H1 (cell line): Measurements from ENCODE around the gene TBC1D20. TPM values are rescaled to one million over a fixed set of nuclear protein-coding genes. Genes with fewer than 3 reads are reported as not detected.

Experiments used
- CTCF ChIA-PET: fragments of 300-600 bp; sonication (Branson Sonifier 250); formaldehyde crosslinking; loops from one replicate; lab custom pipeline; 2021; ENCODE audit not compliant: partially characterized antibody; lab: Charles Lee
- POLR2A ChIA-PET: fragments of 300-600 bp; sonication (Branson Sonifier 250); formaldehyde crosslinking; loops from one replicate; lab custom pipeline; 2021; ENCODE audit warnings: inconsistent platforms; ENCODE audit not compliant: partially characterized antibody; lab: Charles Lee
- DNase-seq, 2 experiments: peaks; one replicate each; pipeline versions ENCODE4 v3.0.0 to v3.0.0-alpha.2; 2010 to 2022; ENCODE audit warnings: low spot score in 2 of 2, low read depth in 1 of 2, mixed read lengths in 1 of 2
- FAIRE-seq: peaks from 2 replicates; lab custom pipeline; 2011; peaks lifted over from hg19 to GRCh38; lab: Jason Lieb, UNC
- H2AFZ ChIP-seq: 2 replicates; pipeline ENCODE4 v1.8.1; 2012; ENCODE audit warnings: low read length, inconsistent platforms
- H2AK5ac ChIP-seq: 2 replicates; pipeline ENCODE4 v1.6.1; 2013; ENCODE audit warnings: low read depth, low read length
- H2BK120ac ChIP-seq: replicated peaks from 2 replicates; pipeline ENCODE3; 2013; ENCODE audit warnings: low read depth, low read length, inconsistent platforms
- H2BK12ac ChIP-seq: 2 replicates; pipeline ENCODE4 v1.6.1; 2013; ENCODE audit warnings: low read depth, low read length
- H2BK15ac ChIP-seq: 2 replicates; pipeline ENCODE4 v1.6.1; 2013; ENCODE audit warnings: low read length
- H2BK20ac ChIP-seq: 2 replicates; pipeline ENCODE4 v1.6.1; 2013; ENCODE audit warnings: low read length
- H2BK5ac ChIP-seq: 2 replicates; pipeline ENCODE4 v1.6.1; 2013; ENCODE audit warnings: low read depth, low read length
- H3K14ac ChIP-seq: 2 replicates; pipeline ENCODE4 v1.6.1; 2013; ENCODE audit warnings: inconsistent platforms; ENCODE audit not compliant: insufficient read length
- H3K18ac ChIP-seq: 2 replicates; pipeline ENCODE4 v1.6.1; 2013; ENCODE audit warnings: low read length; ENCODE audit errors: extremely low read depth
- H3K23ac ChIP-seq: 2 replicates; pipeline ENCODE4 v1.6.1; 2013; ENCODE audit warnings: inconsistent platforms; ENCODE audit not compliant: insufficient read length
- H3K23me2 ChIP-seq: 2 replicates; pipeline ENCODE4 v1.6.1; 2013; ENCODE audit warnings: low read depth, low read length
- H3K27ac ChIP-seq: 2 replicates; pipeline ENCODE4 v1.6.1; 2011; ENCODE audit warnings: low read depth, low read length, inconsistent platforms
- H3K27me3 ChIP-seq, 4 experiments: replicated peaks in 1 of 4; 1 replicate in 1 of 4; 2 replicates in 3 of 4; pipeline versions ENCODE4 v1.6.1 to v1.8.1; 2011 to 2013; ENCODE audit warnings: low read length in 3 of 4, mild to moderate bottlenecking in 3 of 4, inconsistent platforms in 2 of 4, mixed read lengths in 2 of 4, moderate library complexity in 1 of 4; ENCODE audit not compliant: control insufficient read depth in 3 of 4, insufficient read depth in 3 of 4; ENCODE audit errors: extremely low read depth in 1 of 4
- H3K36me3 ChIP-seq, 4 experiments: 2 replicates each; pipeline versions ENCODE4 v1.6.1 to v1.8.1; 2011 to 2013; ENCODE audit warnings: mild to moderate bottlenecking in 4 of 4, low read length in 3 of 4, moderate library complexity in 2 of 4, control low read depth in 1 of 4, inconsistent platforms in 1 of 4; ENCODE audit not compliant: insufficient read depth in 4 of 4, control insufficient read depth in 2 of 4
- H3K4ac ChIP-seq: replicated peaks from 2 replicates; pipeline ENCODE3; 2013; ENCODE audit warnings: low read length, low read depth, mixed read lengths, inconsistent platforms; ENCODE audit not compliant: insufficient read length
- H3K4me1 ChIP-seq, 4 experiments: replicated peaks in 1 of 4; 1 replicate in 1 of 4; 2 replicates in 3 of 4; pipeline versions ENCODE4 v1.6.1 to v1.8.1; 2011 to 2013; ENCODE audit warnings: low read length in 3 of 4, inconsistent platforms in 2 of 4, mixed read lengths in 1 of 4; ENCODE audit not compliant: insufficient read depth in 4 of 4, control insufficient read depth in 3 of 4
- H3K4me2 ChIP-seq, 2 experiments: 2 replicates each; pipeline versions ENCODE4 v1.6.1 to v1.8.1; 2011 to 2013; ENCODE audit warnings: low read depth in 2 of 2, low read length in 2 of 2, control low read depth in 1 of 2, inconsistent platforms in 1 of 2, mild to moderate bottlenecking in 1 of 2; ENCODE audit not compliant: insufficient read depth in 1 of 2
- H3K4me3 ChIP-seq, 4 experiments: fragments of 200-600, 300-600 bp in 1 of 4; sonication (generic), shearing (Covaris generic), sonication (Bioruptor Twin) in 1 of 4; 2 replicates each; pipeline versions ENCODE4 v1.5.1 to v1.8.1; 2011 to 2016; ENCODE audit warnings: low read length in 4 of 4, low read depth in 3 of 4, control low read depth in 2 of 4, inconsistent platforms in 2 of 4, mild to moderate bottlenecking in 2 of 4, mixed read lengths in 1 of 4, moderate library complexity in 1 of 4; ENCODE audit not compliant: insufficient read depth in 2 of 4; ENCODE audit errors: extremely low read depth in 1 of 4
- H3K56ac ChIP-seq: replicated peaks from 2 replicates; pipeline ENCODE3; 2013; ENCODE audit warnings: low read depth, mild to moderate bottlenecking, mixed read lengths, low read length, inconsistent platforms; ENCODE audit not compliant: insufficient read length
- H3K79me1 ChIP-seq: 2 replicates; pipeline ENCODE4 v1.6.1; 2013; ENCODE audit warnings: low read depth, low read length, control low read depth
- H3K79me2 ChIP-seq, 2 experiments: 2 replicates each; pipeline versions ENCODE4 v1.6.1 to v1.8.1; 2012 to 2013; ENCODE audit warnings: low read length in 2 of 2, mild to moderate bottlenecking in 2 of 2, inconsistent platforms in 1 of 2; ENCODE audit not compliant: insufficient read depth in 2 of 2, control insufficient read depth in 1 of 2
- H3K9ac ChIP-seq, 4 experiments: replicated peaks in 1 of 4; 1 replicate in 1 of 4; 2 replicates in 3 of 4; pipeline versions ENCODE4 v1.6.1 to v1.8.1; 2011 to 2013; ENCODE audit warnings: low read depth in 3 of 4, low read length in 3 of 4, control low read depth in 2 of 4, mild to moderate bottlenecking in 2 of 4, moderate library complexity in 2 of 4, inconsistent platforms in 1 of 4; ENCODE audit errors: extremely low read depth in 1 of 4
- H3K9me3 ChIP-seq, 2 experiments: 2 replicates each; pipeline versions ENCODE4 v1.6.1 to v1.8.1; 2012 to 2013; ENCODE audit warnings: mild to moderate bottlenecking in 2 of 2, moderate library complexity in 2 of 2, control low read depth in 1 of 2, inconsistent platforms in 1 of 2, low read depth in 1 of 2, low read length in 1 of 2, mixed read lengths in 1 of 2; ENCODE audit not compliant: insufficient read depth in 2 of 2
- H4K20me1 ChIP-seq, 2 experiments: replicated peaks in 1 of 2; 2 replicates each; pipeline versions ENCODE3 to v1.8.1; 2011 to 2013; ENCODE audit warnings: inconsistent platforms in 2 of 2, low read length in 2 of 2, mild to moderate bottlenecking in 1 of 2; ENCODE audit not compliant: insufficient read depth in 2 of 2, control insufficient read depth in 1 of 2
- H4K5ac ChIP-seq: 2 replicates; pipeline ENCODE4 v1.6.1; 2013; ENCODE audit warnings: low read length, low read depth, mixed read lengths, inconsistent platforms; ENCODE audit not compliant: insufficient read length
- H4K8ac ChIP-seq: 2 replicates; pipeline ENCODE4 v1.8.0; 2013; ENCODE audit warnings: mild to moderate bottlenecking, moderate library complexity, low read length, inconsistent platforms; ENCODE audit not compliant: insufficient read depth; ENCODE audit errors: extremely low read depth
- H4K91ac ChIP-seq: replicated peaks from 2 replicates; pipeline ENCODE3; 2013; ENCODE audit warnings: low read length, mixed read lengths, inconsistent platforms; ENCODE audit not compliant: insufficient read length
- BRCA1 ChIP-seq: IDR thresholded peaks from 2 replicates; pipeline ENCODE4 v1.6.1; 2012; ENCODE audit warnings: low read depth, low read length, improper control_type of control experiment
- GABPA ChIP-seq: IDR thresholded peaks from 2 replicates; pipeline ENCODE4 v1.6.1; 2011; ENCODE audit warnings: mild to moderate bottlenecking, low read length, moderate library complexity, borderline replicate concordance; ENCODE audit not compliant: insufficient read depth
- JUN ChIP-seq: IDR thresholded peaks from 2 replicates; pipeline ENCODE4 v1.6.1; 2011; ENCODE audit warnings: low read depth, mild to moderate bottlenecking, improper control_type of control experiment, low read length
- KDM5A ChIP-seq: fragments of 200-600 bp; IDR thresholded peaks from 2 replicates; pipeline ENCODE4 v1.7.1; 2012; ENCODE audit warnings: mild to moderate bottlenecking, low read length, inconsistent platforms, mixed read lengths
- POLR2A ChIP-seq, 2 experiments: IDR thresholded peaks; 1 replicate in 1 of 2; 2 replicates in 1 of 2; pipeline ENCODE4 v1.6.1; 2011; ENCODE audit warnings: low read depth in 2 of 2, low read length in 2 of 2, mild to moderate bottlenecking in 2 of 2; ENCODE audit errors: control extremely low read depth in 1 of 2
- RNF2 ChIP-seq: fragments of 200-900, 300-1000 bp; sonication (generic); IDR thresholded peaks from 2 replicates; pipeline ENCODE4 v1.7.1; 2016; ENCODE audit warnings: borderline replicate concordance, low read depth, mild to moderate bottlenecking, antibody characterized with exemption, low read length; ENCODE audit not compliant: poor library complexity, severe bottlenecking; ENCODE audit errors: missing control alignments
- SIN3A ChIP-seq, 2 experiments: IDR thresholded peaks in 1 of 2; conservative IDR thresholded peaks in 1 of 2; 2 replicates each; pipeline ENCODE4 v1.6.1; 2011 to 2012; ENCODE audit warnings: low read length in 2 of 2, improper control_type of control experiment in 1 of 2, low read depth in 1 of 2, mild to moderate bottlenecking in 1 of 2
- SP4 ChIP-seq: IDR thresholded peaks from 2 replicates; pipeline ENCODE4 v1.6.1; 2012; ENCODE audit warnings: low read length, inconsistent platforms
- YY1 ChIP-seq: IDR thresholded peaks from 2 replicates; pipeline ENCODE4 v1.6.1; 2011; ENCODE audit warnings: low read depth, mild to moderate bottlenecking, low read length
- WGBS, 2 experiments: shearing (Covaris generic) in 1 of 2; methylation state at CpG; one replicate each; pipeline versions ENCODE4 v1.1.6 to v1.1.7; 2013 to 2015; ENCODE audit warnings: low lambda C conversion rate in 2 of 2, mixed read lengths in 2 of 2, inconsistent platforms in 1 of 2, low coverage in 1 of 2, missing lambda C conversion rate in 1 of 2; ENCODE audit not compliant: insufficient replicate concordance in 2 of 2, insufficient coverage in 1 of 2, insufficient read length in 1 of 2; ENCODE audit errors: extremely low coverage in 1 of 2, missing lambda C conversion rate in 1 of 2; 5-methylcytosine and 5-hydroxymethylcytosine counted together
- polyA plus RNA-seq, 7 experiments: library from polyadenylated mRNA; depleted of rRNA in 3 of 7; stranded (reverse) in 5 of 7; unstranded in 2 of 7; fragments of >200 nt in 5 of 7; fragments of 200-250 nt in 2 of 7; gene quantifications; 1 replicate in 5 of 7; 2 replicates in 1 of 7; 4 replicates in 1 of 7; pipeline versions ENCODE4 v1.2.1 to v1.2.3, GENCODE V29; 2011 to 2013; ENCODE audit warnings: missing spikeins in 2 of 7, mixed read lengths in 2 of 7
- total RNA-seq: library from RNA; stranded (reverse); fragmentation: NEBNext Ultra II Directional; extraction: Animal tissue kit (Norgen Biotek cat#: 25700); gene quantifications from 2 replicates; pipeline ENCODE4 v1.2.1, GENCODE V29; 2021
- TF ChIP-seq, protein P1 (sequence below): IDR thresholded peaks from 2 replicates; pipeline ENCODE4 v1.6.1; 2012; ENCODE audit warnings: inconsistent platforms

Gene TBC1D20
- total and polyA plus RNA-seq, 2 of the 8 experiments (the other 6 are each of a cell fraction or from before 2014, with no cell fraction given): 14.5 to 17.1 TPM

DNA sequence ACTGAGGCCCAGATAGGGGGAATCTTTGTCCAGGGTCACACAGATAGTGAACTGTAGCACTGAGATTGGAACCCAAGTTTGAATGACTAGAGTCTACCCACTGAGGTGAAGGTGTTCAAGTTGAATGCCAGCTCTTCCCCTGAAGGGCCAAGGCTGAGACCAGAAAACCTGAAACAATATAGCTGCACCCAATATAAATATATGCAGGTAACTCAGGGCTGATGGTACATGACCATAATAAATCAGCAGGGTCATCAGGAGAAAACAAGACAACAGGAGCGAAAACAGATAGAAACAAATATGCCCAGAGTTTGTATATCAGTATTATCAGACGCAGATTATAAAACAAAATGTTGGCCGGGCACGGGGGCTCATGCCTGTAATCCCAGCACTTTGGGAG is 58.2 kb downstream of the TBC1D20 start:
- Histone ChIP-seq H3K9me3 (peaks cover 0 to 5% of the 10 kb centered on the region in 2 experiments; a peak in 3 of 4 replicates), H2AFZ (no peak overlapping the region), H3K4ac (no peak overlapping the region), H3K14ac (no peak overlapping the region), H3K9ac (no peak overlapping the region), H2BK12ac (no peak overlapping the region), H3K4me2 (no peak overlapping the region), H3K27me3 (no peaks in the 10 kb centered on the region), H3K4me1 (peaks cover 5 to 13% (median 9%) of the 10 kb centered on the region in 4 experiments; a peak in 6 of 7 replicates), H3K27ac (no peak overlapping the region), H2BK20ac (no peak overlapping the region), H3K79me2 (peaks cover 0 to 6% of the 10 kb centered on the region in 2 experiments; a peak in 2 of 4 replicates), H3K23ac (no peak overlapping the region), H3K56ac (no peak overlapping the region), H2AK5ac (no peak overlapping the region), H4K91ac (no peak overlapping the region), H3K4me3 (no peak overlapping the region), H4K5ac (no peak overlapping the region), H2BK5ac (no peak overlapping the region), H2BK15ac (no peak overlapping the region), H3K23me2 (peaks cover 12% of the 10 kb centered on the region), H3K79me1 (peaks cover 7% of the 10 kb centered on the region), H4K8ac (no peak overlapping the region), H4K20me1 (peaks cover 0 to 3% of the 10 kb centered on the region in 2 experiments), H3K36me3 (no peaks in the 10 kb centered on the region), H2BK120ac (no peak overlapping the region), H3K18ac (no peak overlapping the region)
- TF ChIP-seq KDM5A: no peak
- TF ChIP-seq SIN3A (conservative IDR thresholded peaks at IDR 0.05 in 1 of 2, IDR thresholded peaks at IDR 0.05 in 1 of 2; ENCODE audit: low read depth in 1 of 2, low read length in 2 of 2): no peak
- TF ChIP-seq, protein P1, sequence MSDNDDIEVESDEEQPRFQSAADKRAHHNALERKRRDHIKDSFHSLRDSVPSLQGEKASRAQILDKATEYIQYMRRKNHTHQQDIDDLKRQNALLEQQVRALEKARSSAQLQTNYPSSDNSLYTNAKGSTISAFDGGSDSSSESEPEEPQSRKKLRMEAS: no peak
- no peak for TF ChIP-seq SP4
- TF ChIP-seq POLR2A (IDR thresholded peaks at IDR 0.05; ENCODE audit: control extremely low read depth in 1 of 2, low read depth in 2 of 2, low read length in 2 of 2): no peak
- TF ChIP-seq GABPA: no peak
- TF ChIP-seq BRCA1: no peak
- TF ChIP-seq RNF2: no peak
- TF ChIP-seq JUN: no peak
- TF ChIP-seq YY1: no peak
- ChIA-PET POLR2A (interaction anchor here (1.0 to 11.8 kb wide), 2 partner anchors 19 to 80 kb away, joined by 3 to 263 read pairs; partner anchors contain the start of gene TRIB3), CTCF (interaction anchor here (0.6 kb wide), 1 partner anchor 25 kb away, joined by 3 read pairs; no protein-coding TSS in a partner anchor)
- FAIRE-seq (no peak), DNase-seq (no peak)
- 96% methylated on average over 4 of the region's 4 CpGs; no CpG with 5 or more reads in 1 of the 2 experiments for WGBS, 2 experiments
